DMS53 (cell line): ENCODE results near the gene CST8.

Experiments used
- DNase-seq: peaks from one replicate; lab custom pipeline; 2025; lab: John Stamatoyannopoulos, UW

Gene CST8

DNA sequence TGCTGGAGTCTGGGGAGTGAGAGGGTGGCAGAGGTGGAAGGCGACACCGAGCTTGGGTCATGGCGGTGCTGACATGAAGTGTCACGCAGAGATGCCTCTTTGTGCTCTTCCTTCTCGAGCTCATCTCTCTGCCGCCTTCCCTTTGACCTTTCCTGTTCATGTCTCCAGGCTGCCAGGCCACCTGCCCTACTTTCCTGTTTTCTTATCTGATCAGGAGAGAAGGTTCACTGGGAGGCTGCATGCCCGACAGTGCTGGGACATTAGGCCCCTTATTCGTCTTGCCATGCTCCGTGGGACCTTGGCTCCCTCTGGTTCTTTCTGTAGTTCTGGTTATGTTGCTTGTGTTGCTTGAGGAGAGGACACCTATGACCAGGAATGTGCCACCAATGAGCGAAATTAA is 33.2 kb downstream of the CST8 start:
- DNase-seq = no peak

DNA sequence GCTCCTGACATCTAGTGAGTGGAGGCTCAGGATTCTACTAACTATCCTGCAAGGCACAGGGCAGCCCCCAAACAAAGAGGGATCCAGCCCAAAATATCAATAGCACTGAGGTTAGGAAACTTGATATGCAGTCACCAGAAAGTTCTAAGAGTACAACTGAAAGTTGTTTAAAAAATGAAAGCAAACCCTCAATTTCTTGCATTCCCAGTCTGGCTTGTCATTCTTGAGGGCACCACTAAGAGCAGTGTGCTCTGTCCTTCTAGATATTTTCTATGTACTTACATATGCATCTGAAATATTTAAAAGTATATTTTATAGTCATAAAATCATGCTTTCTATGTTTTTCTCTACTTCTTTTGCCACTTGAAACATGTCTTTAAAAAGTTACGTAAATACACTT is 35.9 kb downstream of the CST8 start:
- no peak for DNase-seq

DNA sequence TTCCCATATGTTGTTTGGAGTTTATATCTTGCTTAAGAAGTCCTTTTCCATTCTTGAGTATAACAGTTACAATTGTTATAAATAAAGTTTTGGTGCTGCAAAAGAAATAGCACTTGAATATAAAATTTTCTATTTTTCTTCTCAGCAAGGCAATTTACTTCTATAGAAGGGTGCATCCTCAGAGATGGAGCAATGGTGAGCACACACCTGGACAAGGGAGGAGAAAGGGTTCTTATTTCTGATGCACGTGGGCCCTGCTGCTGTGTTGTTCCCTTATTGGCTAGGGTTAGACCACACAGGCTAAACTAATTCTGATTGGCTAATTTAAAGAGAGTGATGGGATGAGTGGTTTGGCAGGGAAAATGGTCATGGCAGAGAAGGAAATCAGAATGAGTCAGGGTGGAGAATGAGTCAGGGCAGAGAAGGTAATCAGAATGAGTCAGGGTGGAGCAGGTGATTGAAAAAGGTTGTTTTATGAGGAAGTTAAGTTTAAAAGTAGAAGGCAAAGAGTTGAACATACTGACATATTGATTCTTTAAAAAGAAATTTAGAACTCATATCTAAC is 38.0 kb downstream of the CST8 start:
- peak; percentile 66 for DNase-seq

DNA sequence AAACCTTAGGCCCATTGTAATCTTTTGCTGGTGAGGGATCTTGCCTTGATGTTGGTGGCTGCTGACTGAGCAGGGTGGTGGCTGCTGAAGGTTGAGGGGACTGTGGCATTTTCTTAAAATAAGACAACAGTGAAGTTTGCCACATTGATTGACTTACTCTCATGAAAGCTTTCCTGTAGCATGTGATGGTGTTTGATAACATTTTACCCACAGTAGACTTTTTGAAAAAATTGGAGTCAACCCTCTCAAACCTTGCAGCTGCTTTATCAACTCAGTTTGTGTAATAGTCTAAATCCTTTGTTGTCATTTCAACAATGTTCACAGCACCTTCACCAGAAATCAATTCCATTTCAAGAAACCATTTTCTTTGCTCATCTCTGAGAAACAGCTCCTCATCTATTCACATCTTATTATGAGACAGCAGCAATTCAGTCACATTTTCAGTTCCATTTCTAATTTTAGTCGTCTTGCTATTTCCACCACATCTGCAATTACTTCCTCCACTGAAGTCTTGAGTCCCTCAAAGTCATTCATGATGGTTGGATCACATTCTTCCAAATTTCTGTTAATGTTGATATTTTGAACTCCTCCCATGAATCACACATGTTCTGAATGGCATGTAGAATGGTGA is 40.1 kb downstream of the CST8 start:
- no peak for DNase-seq

DNA sequence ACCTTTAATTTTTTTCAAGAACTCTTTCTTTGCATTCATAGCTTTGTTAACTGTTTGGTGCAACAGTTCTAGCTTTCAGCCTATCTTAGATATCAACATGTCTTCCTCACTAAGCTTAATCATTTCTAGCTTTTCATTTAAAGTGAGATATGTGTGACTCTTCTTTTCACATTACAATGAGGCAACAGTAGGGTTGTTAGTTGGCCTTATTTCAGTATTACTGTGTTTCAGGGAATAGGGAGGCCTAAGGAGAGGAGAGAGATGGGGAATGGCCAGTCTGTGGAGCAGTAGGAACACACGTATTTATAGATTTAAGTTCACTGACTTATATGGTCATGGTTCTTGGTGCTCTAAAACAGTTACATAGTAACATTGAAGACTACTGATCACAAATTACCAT is 41.6 kb downstream of the CST8 start:
- DNase-seq = no peak

DNA sequence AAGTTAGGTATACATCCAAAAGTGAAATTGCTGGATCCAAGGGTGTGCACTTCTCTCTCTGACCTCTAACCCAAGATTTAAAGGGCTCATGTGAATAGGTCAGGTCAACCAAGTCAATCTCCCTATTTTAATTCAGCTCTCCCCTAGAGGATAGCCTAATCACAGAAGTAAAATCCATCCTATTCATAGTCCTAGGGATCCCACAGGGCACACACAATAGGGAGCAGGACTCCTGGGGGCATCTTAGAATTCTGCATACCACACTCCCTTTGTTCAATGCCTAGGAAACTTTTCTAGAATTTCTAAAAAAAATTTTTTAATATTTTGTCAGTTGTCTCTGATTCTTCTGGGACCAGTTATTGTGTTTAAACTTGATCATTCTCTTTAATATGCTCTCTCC is 42.2 kb downstream of the CST8 start:
- DNase-seq = no peak

DNA sequence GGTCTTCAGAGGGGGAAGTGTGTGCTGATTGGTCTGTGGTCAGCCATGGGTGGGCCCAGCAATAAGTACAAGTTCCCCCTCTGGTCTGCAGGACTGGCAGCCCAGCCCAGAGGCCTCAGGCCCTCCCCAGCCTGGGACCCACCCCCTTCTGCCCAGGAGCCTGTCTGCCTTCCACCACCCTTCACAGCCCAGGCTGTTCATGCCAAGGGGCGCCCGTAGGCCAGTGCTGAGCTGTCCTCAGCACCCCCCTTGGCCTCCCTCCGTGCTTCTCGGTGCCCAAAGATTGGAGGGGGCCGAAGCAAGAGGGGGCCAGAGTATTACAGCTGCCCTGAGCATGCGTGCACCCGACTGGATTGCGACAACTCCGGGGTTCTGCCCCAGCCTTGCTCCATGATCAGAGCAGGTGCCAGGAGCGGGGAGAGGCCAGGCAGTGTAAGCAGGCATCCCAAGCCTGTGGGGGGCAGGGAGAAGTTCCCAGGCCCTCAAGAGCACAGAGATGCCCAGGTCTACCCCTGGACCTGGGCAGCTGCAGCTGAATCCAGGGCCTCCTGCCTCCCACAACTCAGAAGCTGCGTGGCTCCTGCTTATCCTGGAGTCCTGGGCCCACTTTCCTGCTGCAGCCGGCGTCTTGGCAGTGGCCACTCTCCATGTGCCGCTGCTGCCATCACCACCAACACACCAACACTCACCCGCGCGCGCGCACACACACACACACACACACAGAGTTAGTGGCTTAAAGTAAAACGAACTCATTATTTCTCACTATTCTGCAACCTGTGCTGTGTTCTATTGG is 44.1 kb downstream of the CST8 start:
- DNase-seq = no peak

DNA sequence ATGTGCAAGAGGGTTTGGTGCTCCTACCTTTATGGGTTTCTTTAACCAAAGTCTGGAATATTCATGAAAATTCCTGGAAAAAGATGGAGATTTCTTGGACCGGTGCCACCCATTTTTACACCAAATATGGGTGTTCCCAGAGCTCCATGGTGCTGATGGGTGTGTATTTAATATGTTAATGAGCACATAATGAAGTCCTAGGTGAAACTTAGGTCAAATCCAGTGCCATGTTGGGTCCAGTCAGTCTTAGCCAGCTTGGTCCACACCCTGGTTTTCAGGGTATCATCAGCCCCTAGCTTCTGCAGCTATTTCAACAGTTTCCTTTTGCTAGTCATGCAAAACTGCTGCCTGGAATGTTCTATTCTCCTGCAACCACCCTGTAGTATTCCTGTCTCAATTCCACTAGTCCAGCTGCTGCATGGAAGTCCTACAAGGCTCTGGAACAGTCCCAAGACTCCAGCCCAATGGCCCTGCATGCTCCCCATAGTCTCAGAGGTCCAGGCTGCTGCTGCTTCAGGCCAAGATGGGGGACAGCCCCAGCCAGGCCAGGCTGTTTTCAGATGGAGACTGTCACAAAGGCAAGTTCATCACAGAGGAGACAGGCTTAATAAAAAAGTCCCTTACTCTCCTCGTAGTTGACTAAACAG is 45.5 kb downstream of the CST8 start:
- DNase-seq = no peak

DNA sequence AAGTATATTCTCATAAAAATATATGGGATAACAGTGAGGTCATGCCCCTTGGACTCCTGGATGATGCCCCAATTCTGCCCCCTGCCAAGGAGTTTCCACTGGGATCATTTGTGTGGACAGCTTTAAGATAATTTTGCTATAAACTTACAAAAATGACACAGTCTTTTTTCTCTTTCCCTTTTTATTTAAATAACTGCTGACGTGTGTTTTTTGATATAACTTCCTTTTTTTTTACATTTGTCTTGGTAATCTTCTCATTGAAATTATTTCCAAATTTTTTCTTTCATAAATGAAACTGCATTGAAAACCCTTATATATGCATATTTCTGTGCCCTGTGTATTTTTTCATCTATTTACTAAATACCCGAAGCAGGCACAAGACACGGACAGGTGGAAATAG is 46.1 kb downstream of the CST8 start:
- no peak for DNase-seq

DNA sequence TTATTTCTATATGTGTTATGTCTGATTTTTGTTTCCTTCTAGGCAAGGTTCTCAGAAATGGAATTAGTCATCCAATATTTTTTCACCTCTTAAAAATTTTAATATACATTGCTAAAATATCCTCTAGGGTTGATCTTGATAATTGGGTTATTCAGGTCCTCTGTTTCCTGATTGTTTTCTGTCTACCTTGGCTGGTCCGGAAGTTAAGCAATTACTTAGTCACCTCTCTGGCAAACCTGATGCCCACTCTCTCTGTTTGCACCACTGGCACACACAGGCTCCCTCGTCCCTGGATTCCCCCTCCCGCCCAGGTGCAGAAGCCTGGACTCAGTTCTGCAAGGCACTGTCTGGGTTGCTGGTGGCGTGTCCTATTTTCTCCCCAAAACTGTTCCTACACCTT is 49.7 kb downstream of the CST8 start:
- DNase-seq = no peak

DNA sequence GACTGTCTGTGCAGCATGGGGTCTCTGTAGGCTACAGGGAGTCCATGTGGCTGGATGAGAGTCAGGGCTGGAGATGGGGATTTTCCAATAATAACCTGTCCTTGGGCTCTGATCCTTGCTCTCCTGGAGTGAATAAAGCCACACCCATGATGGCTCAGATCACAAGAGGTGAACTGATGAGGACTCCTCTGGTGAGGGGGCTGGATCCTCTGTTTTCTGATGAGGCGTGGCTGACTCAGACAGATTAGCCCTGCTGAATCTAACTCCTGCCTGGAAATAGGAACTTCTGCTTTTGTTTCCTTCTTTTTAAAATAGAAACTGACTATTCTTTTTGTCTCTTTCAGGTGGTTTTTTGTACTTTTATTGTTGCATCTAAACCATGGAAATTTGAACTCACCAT is 50.4 kb downstream of the CST8 start:
- no peak for DNase-seq

DNA sequence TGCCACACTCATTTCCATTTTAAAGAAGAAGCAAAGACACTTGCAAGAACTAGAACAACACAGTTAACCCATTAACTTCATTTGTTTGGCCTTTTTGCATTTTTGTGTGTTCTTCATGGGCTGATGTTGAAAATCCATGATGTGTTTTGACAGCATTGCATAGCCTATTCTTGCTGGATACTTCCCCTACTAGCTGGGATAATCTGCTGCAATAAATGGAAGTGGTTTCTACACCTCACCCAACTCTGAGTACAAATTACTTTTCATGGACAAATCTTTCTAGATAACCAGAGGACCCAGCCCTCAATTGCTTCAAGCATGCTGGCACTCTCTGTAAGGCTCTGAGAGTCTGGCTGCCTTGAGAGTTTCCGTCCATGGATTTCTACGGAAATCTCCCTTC is 50.9 kb downstream of the CST8 start:
- DNase-seq = no peak

DNA sequence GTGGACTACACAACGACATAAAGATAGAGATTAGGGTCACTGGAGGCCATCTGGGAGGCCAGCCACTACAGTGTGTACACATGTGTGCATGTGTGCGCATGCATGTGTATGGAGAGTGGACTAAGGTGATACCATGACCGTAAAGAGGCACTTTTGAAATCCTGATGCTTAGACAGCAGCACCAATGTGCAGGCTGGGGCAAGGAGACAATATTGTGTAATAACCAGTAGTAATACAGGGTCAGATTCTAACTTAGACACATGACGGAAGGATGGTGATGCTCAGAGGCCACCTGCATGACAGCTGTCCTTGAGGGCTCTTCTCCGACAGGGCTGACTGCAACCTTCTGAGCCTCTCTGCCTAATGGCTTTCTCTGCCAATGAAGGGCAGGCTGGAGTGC is 51.9 kb downstream of the CST8 start:
- peak; percentile 24 for DNase-seq

DNA sequence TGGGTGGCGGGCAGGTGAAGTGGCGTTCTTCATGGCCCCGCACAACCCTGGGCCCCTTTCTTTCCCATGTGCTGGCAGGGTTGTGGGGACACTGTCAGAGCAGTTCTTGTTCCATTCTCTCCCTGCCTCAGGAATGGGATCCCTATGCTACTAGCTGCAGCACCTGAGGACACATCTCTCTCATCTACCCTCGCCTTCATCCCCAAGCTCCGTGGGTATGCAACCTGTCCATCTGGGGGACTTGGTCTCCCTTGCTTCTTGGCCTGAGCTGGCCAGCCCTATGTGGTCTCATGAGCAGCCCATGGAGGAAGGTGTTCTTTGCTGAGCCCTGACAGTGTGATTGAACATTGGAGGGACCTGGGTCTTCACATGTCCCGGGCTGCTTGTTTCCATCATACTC is 53.2 kb downstream of the CST8 start:
- no peak for DNase-seq
